A673 (cell line): ENCODE measurements around the gene SUPT7L.

Source experiments
- EZH2 ChIP-seq: fragments of 200-600 bp; sonication (generic); IDR thresholded peaks from 2 replicates; pipeline ENCODE4 v1.6.1; 2017; ENCODE audit warnings: borderline replicate concordance, low read depth, mild to moderate bottlenecking, mixed read lengths, antibody characterized with exemption, low read length; ENCODE audit not compliant: poor library complexity, severe bottlenecking
- TF ChIP-seq, protein P1 (sequence below): fragments of 300-800, 200-600 bp; sonication (generic); conservative IDR thresholded peaks from 2 replicates; pipeline ENCODE4 v1.5.1; 2017; ENCODE audit warnings: low read depth, mild to moderate bottlenecking, antibody characterized with exemption, low read length, moderate library complexity, mixed read lengths

DNA sequence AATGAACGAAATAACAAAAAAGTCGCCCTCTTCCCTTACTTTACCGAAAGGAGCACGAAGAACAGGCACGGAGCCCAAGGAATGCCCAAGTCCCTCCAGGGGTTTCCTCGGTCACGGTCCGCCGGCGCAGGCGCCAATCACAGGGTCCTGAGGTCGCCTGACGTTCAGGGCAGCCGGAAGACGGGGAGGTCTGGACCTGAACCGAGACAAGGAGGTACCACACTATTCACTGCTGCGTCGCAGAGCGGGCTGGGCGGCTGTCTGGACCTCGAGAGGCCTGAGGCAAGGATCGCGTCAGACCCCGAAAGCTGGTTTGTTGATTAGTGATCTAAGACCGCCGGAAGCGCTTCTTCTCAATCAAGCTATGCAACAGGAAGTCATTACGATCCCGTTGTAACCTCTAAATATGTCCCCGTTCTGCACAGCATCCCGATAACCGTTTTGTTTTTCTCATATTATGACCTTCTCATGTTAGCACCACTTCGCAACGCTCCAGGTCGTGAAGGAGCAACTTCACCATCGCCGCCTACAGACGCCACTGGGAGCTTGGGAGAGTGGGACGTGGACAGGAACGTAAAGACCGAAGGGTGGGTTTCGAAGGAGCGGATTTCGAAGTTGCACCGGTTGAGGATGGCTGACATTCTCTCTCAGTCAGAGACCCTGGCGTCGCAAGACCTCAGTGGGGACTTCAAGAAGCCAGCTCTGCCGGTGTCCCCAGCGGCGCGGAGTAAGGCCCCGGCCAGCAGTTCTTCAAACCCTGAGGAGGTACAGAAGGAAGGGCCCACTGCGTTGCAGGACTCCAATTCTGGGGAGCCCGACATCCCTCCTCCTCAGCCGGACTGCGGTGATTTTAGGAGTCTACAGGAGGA lies at the start of gene SUPT7L, which contains the start of gene SLC4A1AP:
- TF ChIP-seq, protein P1, sequence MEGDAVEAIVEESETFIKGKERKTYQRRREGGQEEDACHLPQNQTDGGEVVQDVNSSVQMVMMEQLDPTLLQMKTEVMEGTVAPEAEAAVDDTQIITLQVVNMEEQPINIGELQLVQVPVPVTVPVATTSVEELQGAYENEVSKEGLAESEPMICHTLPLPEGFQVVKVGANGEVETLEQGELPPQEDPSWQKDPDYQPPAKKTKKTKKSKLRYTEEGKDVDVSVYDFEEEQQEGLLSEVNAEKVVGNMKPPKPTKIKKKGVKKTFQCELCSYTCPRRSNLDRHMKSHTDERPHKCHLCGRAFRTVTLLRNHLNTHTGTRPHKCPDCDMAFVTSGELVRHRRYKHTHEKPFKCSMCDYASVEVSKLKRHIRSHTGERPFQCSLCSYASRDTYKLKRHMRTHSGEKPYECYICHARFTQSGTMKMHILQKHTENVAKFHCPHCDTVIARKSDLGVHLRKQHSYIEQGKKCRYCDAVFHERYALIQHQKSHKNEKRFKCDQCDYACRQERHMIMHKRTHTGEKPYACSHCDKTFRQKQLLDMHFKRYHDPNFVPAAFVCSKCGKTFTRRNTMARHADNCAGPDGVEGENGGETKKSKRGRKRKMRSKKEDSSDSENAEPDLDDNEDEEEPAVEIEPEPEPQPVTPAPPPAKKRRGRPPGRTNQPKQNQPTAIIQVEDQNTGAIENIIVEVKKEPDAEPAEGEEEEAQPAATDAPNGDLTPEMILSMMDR = no peak; the same call in 1 of the 2 replicates
- no peak for TF ChIP-seq EZH2
